Small intestine (tissue), 7 donors: ENCODE data around the gene ZNF835. TPM values are rescaled to one million over a fixed set of nuclear protein-coding genes. Genes with fewer than 3 reads are reported as not detected.

ENCODE experiments used
- DNase-seq, 2 donors: peaks; one replicate each; pipeline versions ENCODE4 v3.0.0 to v3.0.0-alpha.2; 2013
- FAIRE-seq: peaks from 2 replicates; lab custom pipeline; 2012; peaks lifted over from hg19 to GRCh38; lab: Jason Lieb, UNC
- H3K27ac ChIP-seq, 3 donors: one replicate each; pipeline ENCODE4 v1.5.1; 2013; ENCODE audit warnings: low read length in 2 of 3, mild to moderate bottlenecking in 2 of 3, control low read depth in 1 of 3, inconsistent platforms in 1 of 3, low read depth in 1 of 3, moderate library complexity in 1 of 3
- H3K27me3 ChIP-seq, 3 donors: one replicate each; pipeline ENCODE4 v1.6.1; 2013; ENCODE audit warnings: low read length in 3 of 3, inconsistent platforms in 1 of 3; ENCODE audit not compliant: control insufficient read depth in 3 of 3, insufficient read depth in 3 of 3
- H3K36me3 ChIP-seq, 3 donors: one replicate each; pipeline ENCODE4 v1.6.1; 2013; ENCODE audit warnings: low read length in 3 of 3, inconsistent platforms in 1 of 3, low read depth in 1 of 3, mild to moderate bottlenecking in 1 of 3, moderate library complexity in 1 of 3; ENCODE audit not compliant: control insufficient read depth in 3 of 3, insufficient read depth in 2 of 3
- H3K4me1 ChIP-seq, 3 donors: one replicate each; pipeline ENCODE4 v1.6.1; 2013; ENCODE audit warnings: low read length in 2 of 3, inconsistent platforms in 1 of 3, low read depth in 1 of 3, mild to moderate bottlenecking in 1 of 3, moderate library complexity in 1 of 3; ENCODE audit not compliant: control insufficient read depth in 3 of 3, insufficient read depth in 2 of 3
- H3K4me3 ChIP-seq, 3 donors: one replicate each; pipeline ENCODE4 v1.5.1; 2013; ENCODE audit warnings: low read length in 3 of 3, control low read depth in 1 of 3, inconsistent platforms in 1 of 3, low read depth in 1 of 3, mild to moderate bottlenecking in 1 of 3, moderate library complexity in 1 of 3
- H3K9me3 ChIP-seq, 2 donors: one replicate each; pipeline ENCODE4 v1.6.1; 2013; ENCODE audit warnings: low read depth in 1 of 2, low read length in 1 of 2; ENCODE audit not compliant: control insufficient read depth in 2 of 2, insufficient read depth in 1 of 2
- WGBS, 3 donors: extraction: QIAGEN DNeasy Blood & Tissue Kit; methylation state at CpG; one replicate each; pipeline ENCODE4 v1.1.7; 2013; 5-methylcytosine and 5-hydroxymethylcytosine counted together
- polyA plus RNA-seq, 4 donors: library from polyadenylated mRNA; stranded (reverse) in 3 of 4; unstranded in 1 of 4; fragments of 200-250 nt in 3 of 4; fragments of 120-200 nt in 1 of 4; gene quantifications; one replicate each; pipeline versions ENCODE4 v1.2.1 to v1.2.3, GENCODE V29; 2013
- donor health status: healthy with polysubstance abuse.
- donor health status: control.
- donor health status: control.
- donor health status: Bipolar disorder and iron deficiency.
- donor health status: healthy.

The ZNF835 gene
- polyA plus RNA-seq, 4 donors = 0.76 to 2.5 TPM; not detected in 2

DNA sequence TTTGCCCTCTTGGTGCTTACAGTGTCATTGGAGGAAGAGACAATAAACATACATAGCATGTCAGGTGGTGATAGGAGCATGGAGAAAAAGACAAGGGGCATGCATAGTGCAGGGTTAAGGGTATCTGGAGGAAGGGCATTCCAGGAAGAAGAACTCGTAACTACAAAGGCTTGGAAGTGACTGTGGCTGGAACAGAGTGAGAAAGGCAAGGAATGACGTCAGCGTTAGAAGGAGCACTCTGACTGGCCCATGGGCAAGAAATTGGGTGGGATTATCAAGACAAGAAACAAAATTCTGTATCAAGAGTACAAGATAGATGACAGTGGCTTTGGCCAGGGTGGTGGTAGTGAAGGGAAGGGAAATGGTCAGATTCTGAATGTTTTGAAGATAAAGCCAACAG lies 17.4 kb downstream of the ZNF835 start:
- Histone ChIP-seq H3K36me3 (no peaks in the 10 kb centered on the region), H3K4me1 (no peaks in the 10 kb centered on the region), H3K27me3 (no peaks in the 10 kb centered on the region), H3K4me3 (no peak overlapping the region), H3K27ac (no peak overlapping the region), H3K9me3 (peaks cover 3 to 7% of the 10 kb centered on the region in 2 donors)
- WGBS, 3 donors = 70 to 82% (median 73%) methylated on average over 3 of the region's 3 CpGs
- DNase-seq (no peak), FAIRE-seq (no peak)

DNA sequence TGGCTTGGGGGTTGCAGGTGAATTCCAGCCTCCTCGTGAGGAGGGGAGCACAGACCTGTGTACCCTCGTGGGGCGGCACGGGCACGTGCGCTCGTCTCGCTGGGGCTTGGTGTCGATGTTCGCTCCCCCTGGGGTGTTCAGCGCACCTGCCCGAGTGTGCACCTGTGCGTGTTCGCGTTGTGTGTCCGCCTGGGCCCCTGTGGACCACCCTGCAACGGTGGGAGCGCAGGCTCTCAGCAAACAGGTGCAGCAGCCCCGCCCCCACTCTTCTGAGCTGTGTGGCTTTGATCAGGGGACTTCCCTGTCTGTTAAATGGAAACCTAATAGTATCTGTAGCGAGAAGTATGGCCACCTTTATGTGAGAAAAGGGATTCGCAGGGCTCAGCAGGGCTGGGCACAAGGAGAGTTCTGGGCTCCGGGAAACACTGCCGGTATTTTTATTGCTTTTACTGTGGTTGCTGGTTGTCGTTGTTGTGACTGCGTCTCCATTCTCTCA lies 28.0 kb downstream of the ZNF835 start:
- FAIRE-seq (no peak), DNase-seq (no peak)
- no peak overlapping the region for H3K27ac ChIP-seq

GRCh38 chr19:56642711-56643459 lies 28.7 kb downstream of the ZNF835 start, which contains the start of gene SMIM17:
SMIM17 (plus strand) TSS chr19:56643159; CDS start chr19:56645668, 2,509 bp downstream.
- WGBS, 3 donors = 14 to 35% (median 33%) methylated on average over 40 to 59 of the region's 60 CpGs
- no peaks in the 10 kb centered on the region for H3K4me1 ChIP-seq
- peaks cover 4 to 15% (median 7%) of the 10 kb centered on the region in 3 donors for H3K27me3 ChIP-seq
- no peak for FAIRE-seq
- no peaks in the 10 kb centered on the region for H3K36me3 ChIP-seq
- peaks cover 5 to 19% of the 10 kb centered on the region in 2 donors for H3K9me3 ChIP-seq
- DNase-seq = no peak
- H3K4me3 ChIP-seq = no peak within 1 kb of the TSS
- H3K27ac ChIP-seq = no peak within 1 kb of the TSS

More for the DNA sequence above, 28.0 kb downstream of the ZNF835 start:
- no peaks in the 10 kb centered on the region for H3K36me3 ChIP-seq
- peaks cover 5 to 15% of the 10 kb centered on the region in 2 donors for H3K9me3 ChIP-seq
- H3K4me3 ChIP-seq = no peak overlapping the region
- peaks cover 4 to 15% (median 7%) of the 10 kb centered on the region in 3 donors for H3K27me3 ChIP-seq
- 18 to 40% (median 27%) methylated on average over 25 of the region's 25 CpGs for WGBS, 3 donors
- no peaks in the 10 kb centered on the region for H3K4me1 ChIP-seq

DNA sequence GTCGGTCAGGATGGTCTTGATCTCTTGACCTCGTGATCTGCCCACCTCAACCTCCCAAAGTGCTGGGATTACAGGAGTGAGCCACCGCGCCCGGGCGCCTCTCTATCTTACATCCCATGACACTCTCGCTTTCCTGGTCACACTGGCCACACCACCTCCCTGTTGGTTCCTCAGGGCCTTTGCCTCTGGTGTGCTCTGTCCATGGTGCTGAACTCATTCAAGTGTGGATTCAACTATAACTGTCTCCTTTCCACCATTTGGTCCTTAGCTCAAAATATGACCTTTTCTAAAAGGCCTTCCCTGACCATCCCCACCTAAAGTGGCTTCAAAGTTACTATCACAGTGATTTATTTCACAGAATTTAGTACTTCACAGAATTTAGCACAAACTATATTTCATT lies 32.3 kb downstream of the ZNF835 start:
- Histone ChIP-seq H3K36me3 (no peaks in the 10 kb centered on the region), H3K9me3 (peaks cover 8 to 16% of the 10 kb centered on the region in 2 donors), H3K27me3 (peaks cover 4 to 15% (median 7%) of the 10 kb centered on the region in 3 donors), H3K27ac (no peak overlapping the region), H3K4me1 (no peaks in the 10 kb centered on the region), H3K4me3 (no peak overlapping the region)
- WGBS, 3 donors = 29 to 55% (median 48%) methylated on average over 7 of the region's 7 CpGs
- no peak for FAIRE-seq
- DNase-seq = peak in 1 of 2 donors; percentile 14

- peaks cover 9 to 24% of the 10 kb centered on the region in 2 donors for H3K9me3 ChIP-seq
- FAIRE-seq = no peak
These were observed 33.5 kb downstream of the ZNF835 start for GRCh38 chr19:56637976-56638555.

DNA sequence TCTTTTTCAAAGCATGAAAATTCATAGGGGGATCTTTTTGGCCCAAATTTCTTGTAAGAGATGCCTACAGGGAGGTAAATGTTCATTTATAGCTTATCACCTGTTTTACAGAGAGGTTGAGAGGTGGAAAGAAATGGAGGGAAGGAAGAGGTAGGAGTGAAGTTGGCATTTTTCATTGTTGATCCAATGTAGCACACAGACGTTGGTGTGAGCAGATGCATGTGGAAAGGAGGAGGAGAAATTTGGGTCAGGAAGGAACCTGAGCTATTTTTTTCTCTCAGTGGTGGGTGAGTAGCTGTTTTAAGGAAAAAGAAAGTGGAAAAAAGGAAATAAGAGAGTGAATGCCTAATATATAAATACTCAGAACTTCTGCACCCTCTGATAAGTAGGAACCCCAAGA lies 38.5 kb downstream of the ZNF835 start:
- Histone ChIP-seq H3K36me3 (no peaks in the 10 kb centered on the region), H3K9me3 (peaks cover 7 to 48% of the 10 kb centered on the region in 2 donors), H3K27me3 (no peaks in the 10 kb centered on the region), H3K4me1 (no peaks in the 10 kb centered on the region), H3K27ac (no peak overlapping the region), H3K4me3 (no peak overlapping the region)
- DNase-seq = no peak
- 23 to 29% (median 28%) methylated on average over 1 of the region's 1 CpG for WGBS, 3 donors
- no peak for FAIRE-seq

More at GRCh38 chr19:56637976-56638555, 33.5 kb downstream of the ZNF835 start:
- Histone ChIP-seq H3K27ac (no peak overlapping the region), H3K36me3 (no peaks in the 10 kb centered on the region), H3K4me1 (no peaks in the 10 kb centered on the region), H3K4me3 (no peak overlapping the region), H3K27me3 (peaks cover 0 to 7% (median 4%) of the 10 kb centered on the region in 3 donors)
- peak; percentile 1 to 87 for DNase-seq
- 13 to 29% (median 26%) methylated on average over 21 of the region's 21 CpGs for WGBS, 3 donors

- FAIRE-seq = no peak
- Histone ChIP-seq H3K4me1 (no peaks in the 10 kb centered on the region), H3K36me3 (peaks cover 0 to 31% (median 8%) of the 10 kb centered on the region in 3 donors), H3K27me3 (no peaks in the 10 kb centered on the region), H3K9me3 (peaks cover 11 to 97% of the 10 kb centered on the region in 2 donors), H3K27ac (no peak overlapping the region), H3K4me3 (no peak overlapping the region)
- 90 to 97% (median 92%) methylated on average over 9 of the region's 9 CpGs for WGBS, 3 donors
- no peak for DNase-seq
These were observed 45.8 kb downstream of the ZNF835 start for GRCh38 chr19:56625708-56626107.

DNA sequence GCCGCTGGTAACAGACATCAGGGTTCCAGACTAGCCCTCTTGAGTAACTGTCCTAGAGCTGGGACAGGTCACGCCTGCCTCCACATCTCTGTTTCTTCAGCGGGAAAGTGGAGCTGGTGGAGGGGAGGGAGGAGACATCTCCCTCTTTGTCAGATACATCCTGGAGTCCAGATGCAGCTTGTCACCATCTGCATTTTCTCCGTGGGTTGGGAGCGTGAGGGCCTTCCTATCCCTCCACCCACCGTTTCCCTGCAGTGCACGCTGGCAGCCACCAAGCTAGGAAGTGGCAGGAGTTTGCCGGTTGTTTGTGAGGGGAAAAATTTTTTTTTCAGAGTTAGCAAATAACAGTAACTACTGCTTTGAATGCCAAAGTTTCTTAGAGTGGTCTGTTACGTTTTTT lies 48.6 kb downstream of the ZNF835 start:
- H3K4me3 ChIP-seq = no peak overlapping the region
- peaks cover 13 to 96% of the 10 kb centered on the region in 2 donors for H3K9me3 ChIP-seq
- no peak for FAIRE-seq
- DNase-seq = no peak
- no peaks in the 10 kb centered on the region for H3K27me3 ChIP-seq
- no peaks in the 10 kb centered on the region for H3K4me1 ChIP-seq
- H3K36me3 ChIP-seq = peaks cover 0 to 35% (median 8%) of the 10 kb centered on the region in 3 donors
- WGBS, 3 donors = 71 to 95% (median 94%) methylated on average over 9 of the region's 9 CpGs
- H3K27ac ChIP-seq = no peak overlapping the region
